Hematopoietic multipotent progenitor cell treated with erythropoietin and hydrocortisone succinate and interleukin-3 and kit ligand, for 4 days (in vitro differentiated cells): Measurements from ENCODE around the gene ZDHHC14.
"Not testable (repeated sequence)": the region's sequence is repeated elsewhere in the genome, so short reads cannot be mapped to it uniquely, and the experiment has no call there.

Source experiments
- DNase-seq: peaks from one replicate; pipeline ENCODE4 v3.0.0-alpha.2; 2015

Gene ZDHHC14

DNA sequence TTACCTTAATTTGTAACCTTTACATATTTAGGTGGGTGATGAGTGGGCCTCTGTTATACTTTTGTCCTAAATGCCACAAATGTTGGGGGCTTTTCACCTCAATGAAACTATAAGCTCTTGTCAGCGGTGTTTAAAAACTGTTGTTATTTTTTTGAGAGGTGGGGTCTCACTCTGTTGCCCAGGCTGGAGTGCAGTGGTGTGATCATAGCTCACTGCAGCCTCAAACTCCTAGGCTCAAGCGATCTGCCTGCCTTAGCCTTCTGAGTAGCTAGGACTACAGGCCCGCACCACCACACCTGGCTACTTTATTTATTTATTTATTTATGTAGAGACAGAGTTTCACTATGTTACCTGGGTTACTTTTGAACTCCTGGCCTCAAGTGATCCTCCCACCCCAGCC is 66.7 kb downstream of the ZDHHC14 start:
- DNase-seq = no peak

DNA sequence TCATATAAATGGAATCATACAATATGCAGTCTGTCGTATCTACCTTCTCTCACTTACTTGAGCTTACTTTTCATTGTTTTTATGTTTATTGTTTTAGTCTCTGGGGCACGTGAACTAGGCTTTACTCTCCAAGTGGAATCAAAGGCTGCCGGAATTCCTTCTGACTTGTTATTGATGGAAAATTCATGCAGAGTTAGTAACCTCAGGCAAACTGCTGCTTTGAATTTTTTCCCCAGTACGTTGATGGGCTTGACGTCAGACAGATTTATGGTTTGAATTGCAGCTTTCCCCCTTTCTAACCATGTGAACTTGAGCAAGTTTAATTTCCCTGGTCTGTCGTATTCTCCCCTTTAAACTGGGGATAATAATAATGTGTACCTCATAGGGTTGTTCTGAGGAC is 68.6 kb downstream of the ZDHHC14 start:
- DNase-seq = no peak

DNA sequence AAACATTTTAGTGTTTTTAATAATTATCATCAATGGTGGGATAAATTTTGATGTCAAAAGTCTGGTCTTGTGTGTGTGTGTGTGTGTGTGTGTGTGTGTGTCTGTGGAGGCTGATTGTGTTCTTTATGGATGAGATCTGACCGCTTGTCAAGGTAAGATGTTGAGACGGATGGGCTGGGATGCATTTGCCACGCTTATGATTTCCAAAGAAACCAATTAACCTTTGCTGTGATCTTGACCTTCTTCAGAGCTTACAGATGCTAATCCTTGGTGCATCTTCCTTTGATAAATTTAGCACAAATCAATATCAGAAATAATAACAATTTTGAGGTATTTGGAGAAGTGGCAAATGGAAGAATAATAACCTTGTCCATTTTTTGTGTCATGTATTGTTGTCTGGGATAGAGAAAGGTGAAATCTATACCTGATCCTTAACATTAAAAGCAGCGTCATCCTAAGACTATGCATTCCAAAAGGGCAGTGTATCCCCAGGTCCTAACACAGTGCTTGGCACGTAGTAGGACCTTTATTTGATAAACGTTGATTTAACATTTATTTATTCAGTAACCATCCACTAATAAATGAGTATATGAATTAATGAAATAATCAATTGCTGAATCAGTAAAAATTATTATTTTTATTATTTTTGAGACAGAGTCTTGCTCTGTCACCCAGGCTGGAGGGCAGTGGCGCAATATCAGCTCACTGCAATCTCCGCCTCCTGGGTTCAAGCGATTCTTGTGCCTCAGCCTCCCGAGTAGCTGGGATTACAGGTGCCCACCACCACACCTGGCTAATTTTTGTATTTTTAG is 70.1 kb downstream of the ZDHHC14 start:
- no peak for DNase-seq

DNA sequence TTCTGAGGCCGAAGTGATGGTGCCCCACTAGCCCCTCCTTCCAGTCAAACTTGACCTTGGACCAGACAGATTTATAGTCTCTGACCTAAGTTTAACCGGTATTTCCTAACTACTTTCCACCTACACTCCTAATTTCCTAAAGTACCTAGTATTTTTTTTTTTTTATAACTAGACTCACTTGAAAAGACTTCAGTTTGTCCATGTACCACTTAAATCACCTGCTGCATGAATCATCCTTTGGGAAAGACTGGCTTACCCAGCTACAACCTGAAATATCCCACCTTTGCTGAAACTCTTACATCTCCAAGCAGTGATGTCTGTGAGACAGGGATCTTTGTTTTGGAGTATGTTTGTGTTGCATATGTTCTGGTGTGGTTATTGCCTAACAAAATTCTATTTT is 71.1 kb downstream of the ZDHHC14 start:
- DNase-seq = no peak

DNA sequence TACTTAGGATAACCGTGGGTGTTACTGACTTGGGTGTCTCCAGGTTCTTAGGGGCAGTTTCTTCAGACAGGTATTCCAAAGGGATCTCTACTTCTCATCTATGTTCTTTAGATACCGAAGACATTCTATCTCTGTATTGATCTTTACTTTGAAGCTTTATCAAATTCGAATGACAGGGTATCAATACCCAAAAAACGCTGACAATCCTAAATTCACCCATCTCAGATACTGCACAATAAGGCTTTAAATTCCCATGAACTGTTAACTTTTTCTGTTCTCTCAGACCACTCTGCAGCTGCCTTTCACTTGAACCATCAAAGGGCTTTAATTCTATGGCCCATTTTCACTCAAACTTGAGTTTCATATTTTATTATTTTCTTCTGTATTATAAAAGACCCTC is 72.1 kb downstream of the ZDHHC14 start:
- no peak for DNase-seq

DNA sequence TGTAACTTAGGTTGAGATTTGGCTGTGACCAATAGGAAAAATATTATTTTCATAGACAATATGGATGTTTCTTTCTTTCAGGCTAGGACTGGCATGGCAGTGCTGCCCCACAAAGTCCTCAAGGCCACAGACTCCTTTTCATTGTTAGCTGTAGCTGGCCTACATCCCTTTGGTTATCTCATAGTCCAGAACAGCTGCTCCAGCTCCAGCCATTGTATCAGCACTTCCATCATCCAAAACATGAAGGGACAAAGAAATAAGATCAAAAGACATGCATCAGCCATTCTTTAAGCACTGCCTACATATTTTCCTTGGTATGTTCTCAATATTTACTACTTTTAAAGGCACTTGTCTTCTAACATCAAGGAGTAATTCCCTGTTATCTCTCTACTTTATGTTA is 73.0 kb downstream of the ZDHHC14 start:
- no peak for DNase-seq

DNA sequence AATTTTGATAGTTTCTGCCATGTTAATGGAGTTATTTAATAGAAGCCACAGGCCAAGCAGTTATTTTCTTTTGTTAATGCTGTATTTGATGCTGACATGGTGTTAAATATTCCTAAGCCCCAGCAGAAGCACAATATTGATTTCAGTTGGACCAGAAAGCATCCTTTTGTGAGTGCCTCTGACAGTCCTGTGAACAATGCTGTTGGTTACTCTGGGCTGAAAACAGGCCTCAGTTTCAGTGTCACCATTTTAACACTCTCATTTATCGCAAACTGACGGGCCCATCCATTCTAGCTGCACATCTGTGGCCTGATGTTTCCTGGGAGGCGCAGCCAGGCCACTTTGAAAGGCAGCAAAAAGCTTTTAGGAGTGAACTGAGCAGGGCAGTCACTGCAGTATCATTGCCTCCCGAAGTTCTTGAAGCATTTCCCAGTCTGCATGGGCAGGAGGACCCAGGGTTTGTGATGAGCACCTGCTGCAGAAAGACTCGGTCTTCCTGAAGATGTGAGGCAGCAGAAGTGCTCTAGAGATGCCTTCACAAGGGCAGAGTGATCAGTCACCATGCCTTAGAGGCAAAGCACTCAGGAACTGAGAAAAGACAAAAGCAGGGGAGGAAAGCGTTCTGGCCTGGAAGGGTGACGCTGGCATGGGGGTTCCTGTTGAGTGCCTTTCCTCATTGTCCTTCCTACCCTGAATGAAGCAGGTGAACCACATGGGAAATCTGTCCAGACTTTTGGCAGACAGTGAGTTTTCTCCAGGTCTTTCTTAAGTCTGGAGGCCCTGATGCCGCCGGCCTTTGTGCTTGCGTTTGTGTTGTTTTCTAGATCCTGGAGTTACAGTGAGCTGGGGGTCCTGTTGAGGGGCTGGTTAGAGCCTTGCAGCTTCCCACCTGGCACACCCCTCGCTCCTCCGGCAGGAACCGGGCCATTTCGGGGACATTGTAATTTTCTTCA is 74.0 kb downstream of the ZDHHC14 start:
- DNase-seq = no peak

DNA sequence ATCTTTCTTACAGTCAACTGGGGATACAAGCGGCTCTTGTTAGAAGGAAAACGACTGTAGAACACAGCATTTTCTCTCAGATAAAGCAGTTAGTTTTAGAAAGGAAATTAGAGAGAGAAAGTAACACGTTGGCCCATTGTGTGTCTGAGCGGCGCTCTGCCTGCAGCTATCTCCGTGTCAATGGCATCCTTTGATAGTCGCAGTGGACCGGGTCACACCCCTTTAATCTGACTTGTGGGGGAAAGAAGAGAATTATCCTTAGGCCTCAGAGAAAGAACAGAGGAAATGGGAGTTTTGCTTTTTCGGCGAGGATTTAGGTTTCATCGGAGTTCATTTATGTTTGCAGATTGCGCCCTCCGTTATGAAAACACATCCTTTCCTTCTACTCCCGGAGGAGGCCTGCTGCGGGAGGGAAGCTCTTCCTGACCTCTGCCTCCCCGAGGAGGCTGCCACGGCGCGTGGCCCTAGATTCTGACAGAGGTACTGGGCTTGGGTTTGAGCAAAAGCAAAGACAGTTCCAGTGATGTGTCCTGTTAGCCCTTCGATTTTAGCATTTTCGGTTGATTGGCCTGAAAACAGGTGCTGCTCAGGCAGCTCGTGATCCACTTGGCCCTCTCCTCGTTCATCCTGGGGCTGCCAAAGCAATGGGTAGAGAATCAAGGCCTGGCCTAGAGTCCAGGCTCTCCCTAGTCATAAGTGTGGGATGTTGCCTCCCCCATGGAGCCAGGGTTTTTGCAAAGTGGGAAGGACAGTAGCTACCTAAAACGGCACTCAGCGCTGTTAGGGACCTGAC is 74.9 kb downstream of the ZDHHC14 start:
- peak; percentile 83 for DNase-seq

DNA sequence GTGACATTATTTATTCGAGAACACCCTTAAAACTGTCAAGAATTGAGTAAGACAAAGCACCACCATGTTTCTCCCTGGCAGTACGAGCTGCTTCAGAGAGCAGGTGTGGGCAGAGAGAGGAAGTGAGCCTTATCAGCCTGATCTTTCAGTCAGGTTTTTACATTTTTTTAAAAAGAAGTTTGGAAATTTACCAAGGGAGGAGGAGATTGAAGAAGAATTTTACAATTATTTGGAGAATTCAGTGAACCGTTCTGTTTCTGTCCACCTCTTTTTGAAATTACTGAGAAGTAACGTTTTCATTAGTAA is 75.5 kb downstream of the ZDHHC14 start:
- peak; percentile 75 for DNase-seq

DNA sequence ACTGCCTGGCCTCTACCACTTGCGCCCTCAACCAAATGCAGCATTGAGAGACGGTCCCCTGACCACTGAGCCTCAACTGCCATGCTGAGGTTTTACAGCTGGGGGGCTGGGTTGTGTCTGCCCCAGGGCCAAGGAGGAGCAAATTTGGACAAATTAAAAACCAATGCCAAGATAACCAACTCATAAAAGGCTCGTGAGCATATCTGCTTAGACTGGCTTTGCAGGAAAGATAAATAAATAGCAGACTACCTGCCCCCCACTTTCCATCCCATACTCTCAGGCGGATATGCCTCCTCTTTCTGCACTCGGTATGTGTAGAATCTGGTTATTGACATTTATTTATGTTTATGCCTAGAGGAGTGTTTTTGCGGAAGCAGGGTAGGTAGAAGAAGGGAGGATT is 76.8 kb downstream of the ZDHHC14 start:
- DNase-seq = peak; percentile 22

DNA sequence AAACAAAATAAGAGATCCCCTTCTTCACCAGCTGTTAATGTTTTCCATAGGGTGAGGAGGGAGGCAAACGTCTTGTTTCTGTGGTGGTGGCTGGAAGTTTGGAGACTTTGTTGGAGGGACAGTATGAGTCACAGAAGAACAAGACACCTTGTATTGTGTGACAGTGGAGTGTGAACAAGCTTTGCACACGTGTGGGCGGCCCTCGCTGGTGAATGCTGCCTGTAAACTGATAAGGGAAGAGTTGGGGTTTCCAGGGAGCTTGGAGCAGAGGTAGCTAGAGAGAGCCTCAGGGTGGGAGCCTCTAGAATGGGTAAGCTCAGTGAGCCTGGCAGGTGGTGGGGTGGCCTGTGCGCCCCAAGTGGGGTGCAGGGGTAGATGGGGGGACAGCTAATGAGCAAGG is 78.3 kb downstream of the ZDHHC14 start:
- peak; percentile 73 for DNase-seq

DNA sequence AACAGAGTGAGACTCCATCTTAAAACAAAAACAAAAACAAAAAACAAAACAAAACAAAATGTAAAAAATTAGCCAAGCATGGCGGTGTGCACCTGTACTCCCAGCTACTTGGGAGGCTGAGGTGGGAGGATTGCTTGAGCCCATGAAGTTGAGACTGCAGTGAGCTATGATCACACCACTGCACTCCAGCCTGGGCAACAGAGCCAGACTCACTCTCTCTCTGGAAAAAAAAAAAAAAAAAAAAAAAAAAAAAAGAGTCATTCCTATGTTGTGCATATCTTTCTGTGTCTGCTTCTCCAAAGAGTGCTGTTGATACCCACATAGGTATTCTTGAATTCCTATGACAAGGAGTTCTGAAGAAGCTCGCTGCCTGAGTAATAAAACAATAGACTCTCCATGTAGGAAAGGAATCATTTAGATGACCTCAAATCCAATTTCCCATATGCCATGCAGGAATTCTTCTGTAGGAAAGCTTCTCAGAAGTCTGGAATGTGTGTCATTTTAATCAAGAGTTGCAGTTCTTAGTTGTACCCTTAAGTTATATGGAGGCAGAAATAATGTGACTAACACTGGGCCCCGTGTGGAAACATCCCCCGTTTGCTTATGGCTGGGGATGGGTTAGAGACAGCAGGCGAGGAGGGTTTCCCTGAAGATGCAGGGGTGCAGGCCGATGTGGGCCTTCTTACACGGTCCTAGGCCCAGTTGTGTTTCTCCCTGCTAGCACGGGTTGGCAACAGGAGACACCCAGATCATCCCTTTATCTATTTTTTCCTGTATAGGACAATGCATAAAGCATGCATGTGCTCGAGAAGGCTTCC is 79.4 kb downstream of the ZDHHC14 start:
- no peak for DNase-seq

DNA sequence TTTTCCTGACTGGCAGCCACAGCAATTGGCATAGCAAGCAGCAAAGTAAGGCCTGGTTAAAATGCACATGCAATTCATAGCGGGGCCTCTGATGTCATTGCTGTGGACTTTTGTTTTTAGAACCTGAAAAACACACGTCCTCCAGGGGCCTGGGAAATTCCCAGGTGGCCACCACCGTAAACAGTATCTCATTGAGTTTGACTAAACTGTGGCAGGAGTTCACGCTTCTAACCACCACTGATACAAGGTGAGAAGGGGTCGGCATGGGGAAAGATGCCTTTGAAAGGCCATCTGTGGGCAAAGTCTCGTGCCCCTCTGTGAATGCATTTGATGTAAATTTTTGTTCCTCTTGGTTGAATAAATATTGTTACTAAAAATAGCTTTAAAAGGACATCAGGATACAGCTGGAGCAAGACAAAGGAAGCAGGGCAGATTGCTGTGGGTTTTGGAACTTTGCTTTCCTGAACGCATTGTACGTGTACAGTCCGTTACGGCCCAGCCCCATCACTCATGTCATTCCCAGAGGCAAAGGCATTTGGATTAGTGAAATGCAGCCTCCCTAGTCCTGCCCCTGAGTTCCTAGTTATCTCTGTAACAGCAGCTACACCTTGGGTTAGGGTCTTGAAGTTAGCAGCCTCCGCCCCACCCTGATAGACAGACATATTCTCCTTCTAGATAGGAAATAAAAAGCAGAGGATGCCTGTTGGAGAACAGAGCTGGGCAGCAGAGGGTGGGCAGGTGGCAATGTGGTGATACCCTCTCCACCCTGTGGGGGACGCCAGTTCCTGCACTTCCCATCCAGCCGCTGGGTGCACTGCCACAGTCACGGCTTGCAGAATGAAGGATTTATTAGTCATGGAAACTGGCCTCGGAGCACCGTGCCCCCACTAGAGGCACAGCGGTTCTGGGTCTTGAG is 80.3 kb downstream of the ZDHHC14 start:
- DNase-seq = peak; percentile 91

DNA sequence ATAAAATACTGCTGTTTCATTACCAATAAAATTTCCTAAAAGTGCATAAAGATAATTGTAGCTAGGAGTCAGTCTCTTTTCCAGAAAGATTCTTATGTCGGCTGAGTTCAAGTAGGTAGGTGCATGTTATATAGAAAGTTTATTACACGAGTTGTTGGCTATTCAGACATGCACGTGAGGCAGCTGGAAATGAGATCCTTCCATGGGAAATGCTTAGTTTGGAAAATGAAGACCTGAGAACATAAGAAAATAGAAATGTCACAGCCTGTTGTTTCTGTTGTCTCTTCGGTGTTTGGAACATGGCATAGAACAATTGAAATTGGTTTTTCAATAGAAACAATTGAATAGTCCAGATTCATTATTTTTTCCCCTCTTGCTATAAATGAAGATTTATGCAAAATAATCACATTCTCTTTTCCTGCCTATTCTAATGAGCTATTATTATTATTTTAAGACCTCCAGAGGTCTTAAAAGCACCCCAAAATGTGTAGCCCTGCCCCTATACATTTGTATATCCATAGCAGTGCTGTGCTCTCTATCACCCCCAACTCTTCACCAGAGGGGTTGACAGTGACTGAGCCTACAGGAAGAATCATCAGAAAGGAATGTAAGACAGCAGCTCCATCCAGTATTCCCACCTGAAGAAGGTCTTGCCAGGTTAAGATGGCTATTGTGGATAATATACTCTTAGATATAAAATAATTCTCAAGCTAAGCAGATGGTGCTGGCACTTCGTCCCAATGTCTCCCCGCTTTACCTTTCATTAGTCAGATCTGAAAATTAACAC is 82.2 kb downstream of the ZDHHC14 start:
- no peak for DNase-seq

DNA sequence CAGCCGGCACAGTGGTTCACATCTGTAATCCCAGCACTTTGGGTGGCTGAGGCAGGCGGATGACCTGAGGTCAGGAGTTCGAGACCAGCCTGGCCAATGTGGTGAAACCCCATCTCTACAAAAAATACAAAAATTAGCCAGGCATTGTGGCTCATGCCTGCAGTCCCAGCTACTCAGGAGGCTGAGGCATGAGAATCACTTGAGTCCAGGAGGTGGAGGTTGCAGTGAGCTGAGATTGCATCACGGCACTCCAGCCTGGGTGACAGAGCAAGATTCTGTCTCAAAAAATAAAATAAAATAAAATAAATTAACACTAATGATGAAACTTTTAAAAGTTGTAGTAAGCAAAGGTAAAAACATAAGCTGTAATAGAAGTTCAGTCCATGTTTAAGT is 82.7 kb downstream of the ZDHHC14 start:
- not testable (repeated sequence) for DNase-seq

DNA sequence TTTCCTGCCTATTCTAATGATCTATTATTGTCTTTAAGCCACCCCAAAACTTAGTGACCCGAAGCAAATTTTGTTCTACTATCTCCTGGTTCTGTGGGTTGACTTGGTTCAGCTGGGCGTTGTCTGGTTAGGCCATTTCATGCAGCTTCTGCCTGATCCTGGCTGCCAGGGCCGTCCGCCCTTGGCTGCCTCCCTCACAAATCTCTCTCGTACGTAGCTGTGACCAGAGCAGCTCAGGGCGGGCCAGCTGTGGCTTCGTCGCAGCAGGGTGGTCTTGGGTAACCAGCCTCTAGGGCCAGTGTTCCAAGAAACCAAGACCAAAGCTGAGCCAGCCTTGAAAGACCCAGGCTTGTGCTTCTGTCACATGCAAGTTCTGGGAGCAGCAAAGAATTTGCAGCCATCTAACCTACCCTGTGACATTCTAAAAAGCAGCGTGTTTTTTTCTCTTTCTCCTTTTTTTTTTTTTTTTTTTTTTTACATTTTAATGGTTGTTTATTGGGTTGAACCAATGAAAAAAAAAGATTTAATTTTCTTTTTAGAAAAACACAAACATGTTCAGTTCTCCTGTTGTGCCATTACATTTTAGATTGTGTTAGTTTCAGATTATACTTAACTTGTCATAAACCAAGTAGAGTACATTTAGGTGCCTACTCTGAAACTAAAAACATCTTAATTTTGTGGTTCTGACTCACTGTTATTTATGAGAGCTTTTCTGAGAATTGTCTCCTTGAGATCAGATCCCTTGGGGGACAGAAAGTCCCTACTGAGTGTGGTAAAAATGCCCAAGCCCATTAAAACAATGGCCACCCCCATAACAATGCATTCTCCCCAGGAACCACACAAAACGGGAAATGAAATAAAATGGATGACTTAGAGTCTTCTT is 83.9 kb downstream of the ZDHHC14 start:
- DNase-seq = peak; percentile 26

DNA sequence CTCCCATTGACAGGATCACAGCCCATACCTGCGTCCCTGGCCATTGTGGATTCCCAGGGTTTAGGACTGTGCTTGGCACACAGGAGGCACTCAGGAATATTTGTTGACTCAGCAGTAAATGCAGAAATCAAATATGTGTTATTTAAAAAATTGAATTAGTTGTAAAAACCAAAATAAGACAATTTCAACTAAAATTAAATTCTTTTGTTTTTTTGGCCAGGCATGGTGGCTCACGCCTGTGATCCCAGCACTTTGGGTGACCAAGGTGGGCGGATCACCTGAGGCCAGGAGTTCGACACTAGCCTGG is 85.3 kb downstream of the ZDHHC14 start:
- DNase-seq = no peak

DNA sequence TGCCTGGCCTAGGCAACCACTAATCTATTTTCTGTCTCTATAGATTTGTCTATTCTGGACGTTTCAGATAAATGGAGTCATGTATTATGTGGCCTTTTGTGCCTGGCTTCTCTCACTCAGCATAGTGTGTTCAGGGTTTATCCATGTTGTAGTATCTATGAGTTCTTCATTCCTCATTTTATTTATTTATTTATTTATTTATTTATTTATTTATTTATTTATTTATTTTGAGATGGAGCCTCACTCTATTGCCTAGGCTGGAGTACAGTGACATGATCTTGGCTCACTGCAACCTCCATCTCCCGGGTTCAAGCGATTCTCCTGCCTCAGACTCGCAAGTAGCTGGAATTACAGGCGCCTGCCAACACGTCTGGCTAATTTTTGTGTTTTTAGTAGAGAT is 86.3 kb downstream of the ZDHHC14 start:
- not testable (repeated sequence) for DNase-seq

DNA sequence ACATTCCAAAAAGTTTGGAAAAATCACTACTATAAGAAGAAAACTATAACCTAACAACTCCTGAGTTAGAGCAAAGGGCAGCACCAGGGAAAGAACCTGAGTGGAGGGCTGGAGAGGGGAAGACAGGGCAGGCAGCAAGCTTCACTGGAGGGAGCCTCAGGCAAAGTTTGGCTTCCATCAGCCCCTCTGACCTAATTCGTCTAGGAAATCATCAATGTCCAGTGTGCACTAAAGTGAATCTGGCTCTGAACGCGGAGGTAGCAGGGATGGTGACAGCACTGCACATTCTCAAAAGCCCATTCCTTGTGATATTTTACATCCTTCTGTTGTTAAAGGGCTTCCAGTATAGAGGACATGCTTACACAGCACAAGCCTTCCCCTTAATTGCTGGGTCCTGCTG is 87.1 kb downstream of the ZDHHC14 start:
- no peak for DNase-seq

DNA sequence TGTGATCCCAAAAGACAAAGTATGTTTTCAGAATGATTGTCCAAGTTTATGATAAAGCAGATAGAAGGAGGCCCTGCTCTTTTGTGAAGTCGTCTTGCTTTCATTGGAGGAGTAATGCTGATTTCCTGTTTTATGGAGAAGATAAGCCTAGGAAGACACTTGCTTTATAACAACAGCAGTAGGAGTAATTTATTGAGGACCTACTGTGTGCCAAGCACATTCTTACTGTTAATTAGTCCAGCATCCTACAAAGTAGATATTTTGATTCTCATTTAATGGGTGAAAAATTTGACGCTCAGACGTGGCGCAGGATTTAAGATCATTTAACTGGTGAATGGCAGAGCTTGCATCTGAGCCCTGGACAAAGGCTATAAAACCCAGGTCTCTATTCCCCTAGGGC is 87.6 kb downstream of the ZDHHC14 start:
- DNase-seq = no peak
